Bronchial epithelial cell (primary cell): ENCODE measurements around the gene PCGF1. TPM values are rescaled to one million over a fixed set of nuclear protein-coding genes. Genes with fewer than 3 reads are reported as not detected.
A peak's percentile ranks its signal among the peaks of the same experiment; 100 is the strongest.

Experiments used
- DNase-seq: peaks from one replicate; pipeline ENCODE4 v3.0.0-alpha.2; 2010; ENCODE audit warnings: low read depth
- FAIRE-seq: peaks from 2 replicates; lab custom pipeline; 2011; peaks lifted over from hg19 to GRCh38; lab: Jason Lieb, UNC
- H3K27me3 ChIP-seq: 2 replicates; pipeline ENCODE4 v1.5.1; 2011; ENCODE audit warnings: low read length; ENCODE audit not compliant: control insufficient read depth, insufficient read depth
- H3K36me3 ChIP-seq: 2 replicates; pipeline ENCODE4 v1.5.1; 2011; ENCODE audit warnings: low read length; ENCODE audit not compliant: control insufficient read depth, insufficient read depth
- H3K4me3 ChIP-seq: 2 replicates; pipeline ENCODE4 v1.5.1; 2011; ENCODE audit warnings: mild to moderate bottlenecking, low read depth, low read length, control low read depth
- CTCF ChIP-seq: IDR thresholded peaks from 2 replicates; pipeline ENCODE4 v1.5.1; 2011; ENCODE audit warnings: mild to moderate bottlenecking, moderate library complexity, low read length, control low read depth, inconsistent platforms; ENCODE audit not compliant: insufficient read depth, severe bottlenecking
- total RNA-seq: library from RNA; depleted of rRNA; stranded (reverse); fragments of >200 nt; gene quantifications from 2 replicates; pipeline ENCODE4 v1.2.1, GENCODE V29; 2014

PCGF1 gene
- total RNA-seq, 1 donor from 2014 or later = 35.5 TPM

DNA sequence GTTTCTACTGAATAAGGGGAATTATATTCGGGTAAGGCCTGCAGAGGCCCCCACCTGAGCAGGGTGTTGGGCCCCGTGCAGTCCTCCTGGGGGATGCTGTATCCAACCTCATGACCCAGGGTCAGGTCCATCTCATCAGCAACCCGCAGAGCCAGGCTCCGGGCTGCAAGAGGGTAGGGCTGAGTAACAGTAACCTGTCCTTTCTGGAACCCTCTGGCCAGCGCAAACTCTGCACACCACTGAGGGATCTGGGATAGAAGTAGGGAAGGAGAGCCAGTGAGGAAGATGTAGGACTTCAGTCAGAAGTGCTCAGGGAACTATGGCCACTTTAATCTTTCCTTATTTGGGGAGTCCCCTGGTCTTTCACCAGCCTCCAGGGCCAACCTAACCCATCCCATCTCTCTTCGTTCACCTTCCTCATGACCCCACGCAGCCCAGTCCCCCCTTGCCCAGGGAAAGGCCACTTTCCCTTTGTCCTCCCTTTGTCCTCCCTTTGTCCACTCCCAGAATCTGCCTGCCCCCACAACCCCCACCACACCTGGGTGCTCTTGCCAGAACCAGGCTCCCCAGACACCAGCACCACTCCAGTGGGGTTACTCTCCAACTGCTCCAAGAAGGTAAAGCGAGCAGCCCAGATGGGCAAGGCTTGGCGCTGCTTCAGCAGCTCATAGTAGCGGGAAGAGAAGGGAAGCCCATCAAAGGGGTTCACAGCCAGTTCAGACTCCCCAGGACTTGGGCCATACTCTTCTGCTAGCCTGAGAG is 17.6 kb upstream of the PCGF1 start:
- H3K27me3 ChIP-seq = no peaks in the 10 kb centered on the region
- FAIRE-seq (no peak), DNase-seq (no peak)
- no peak for TF ChIP-seq CTCF
- peak overlapping the region; percentile 28 for H3K4me3 ChIP-seq
- peaks cover 9% of the 10 kb centered on the region for H3K36me3 ChIP-seq

- FAIRE-seq (no peak), DNase-seq (no peak)
- no peak for TF ChIP-seq CTCF
- H3K36me3 ChIP-seq = peaks cover 9% of the 10 kb centered on the region
- no peak overlapping the region for H3K4me3 ChIP-seq
- no peaks in the 10 kb centered on the region for H3K27me3 ChIP-seq
Observed at GRCh38 chr2:74524005-74524404, 16.5 kb upstream of the PCGF1 start.

- FAIRE-seq (no peak), DNase-seq (no peak)
- no peak overlapping the region for H3K4me3 ChIP-seq
- no peak for TF ChIP-seq CTCF
- peaks cover 6% of the 10 kb centered on the region for H3K36me3 ChIP-seq
- H3K27me3 ChIP-seq = no peaks in the 10 kb centered on the region
Observed at GRCh38 chr2:74522516-74522915, 15.0 kb upstream of the PCGF1 start.

DNA sequence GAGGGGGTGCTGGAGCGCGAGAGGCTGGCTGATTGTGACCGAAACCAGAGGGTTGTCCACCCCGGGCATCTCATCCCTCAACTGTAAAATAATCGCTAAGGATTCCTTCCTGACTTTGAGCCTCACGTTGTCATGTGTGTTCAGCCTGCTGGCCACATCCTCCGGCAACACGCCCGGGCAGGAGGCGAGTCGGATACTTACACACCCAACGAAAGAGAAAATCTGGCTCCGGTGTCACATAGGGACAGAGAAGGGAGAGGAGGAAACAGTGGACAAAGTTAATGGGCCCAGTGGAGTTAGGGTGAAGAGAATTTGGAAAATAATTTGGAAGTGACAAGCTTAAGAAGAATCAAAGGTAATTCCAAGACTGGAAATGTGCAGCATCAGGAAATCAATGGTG is 9.2 kb upstream of the PCGF1 start:
- no peak for FAIRE-seq
- no peak for TF ChIP-seq CTCF
- peaks cover 36% of the 10 kb centered on the region for H3K27me3 ChIP-seq
- H3K4me3 ChIP-seq = no peak overlapping the region
- DNase-seq = no peak
- H3K36me3 ChIP-seq = no peaks in the 10 kb centered on the region

DNA sequence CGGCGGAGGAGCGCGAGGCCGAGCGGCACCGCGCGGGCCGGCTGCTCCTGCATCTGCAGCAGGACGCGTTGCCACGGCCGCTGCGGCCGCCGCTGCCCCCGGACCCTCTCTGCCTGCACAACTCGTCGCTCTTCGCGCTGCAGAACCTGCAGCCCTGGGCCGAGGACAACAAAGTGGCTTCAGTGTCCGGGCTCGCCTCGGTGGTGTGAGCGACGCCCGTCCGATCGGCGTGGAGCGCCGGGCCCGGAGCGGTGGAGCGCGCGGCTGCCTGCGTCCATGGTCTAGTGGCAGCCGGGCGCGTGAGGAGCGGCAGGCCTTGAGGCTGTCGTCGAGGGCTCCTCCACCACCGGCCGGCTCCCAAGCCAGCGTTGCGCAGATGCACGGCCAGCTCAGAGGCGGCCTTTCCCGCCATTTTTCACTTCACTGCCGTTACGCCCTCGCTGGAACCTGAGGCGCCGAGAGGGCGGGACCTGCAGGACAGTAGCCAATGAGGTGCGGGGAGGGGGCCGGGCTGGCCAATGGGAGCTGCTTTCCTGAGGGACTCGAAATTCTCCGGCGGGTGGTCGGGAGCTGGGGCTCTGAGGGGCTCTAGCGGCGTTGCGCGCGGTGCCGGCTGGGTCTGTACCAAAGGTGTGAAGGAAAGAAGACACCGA is 8.6 kb upstream of the PCGF1 start:
- Histone ChIP-seq H3K4me3 (no peak overlapping the region), H3K36me3 (no peaks in the 10 kb centered on the region), H3K27me3 (peaks cover 42% of the 10 kb centered on the region)
- peak; percentile 8 for DNase-seq
- no peak for TF ChIP-seq CTCF
- FAIRE-seq = no peak
